Pancreas (tissue), 10 donors: ENCODE data around the gene GGACT. TPM values are rescaled to one million over a fixed set of nuclear protein-coding genes. Genes with fewer than 3 reads are reported as not detected.

Experiments
- ATAC-seq, 4 donors: fragments of 200-7000 bp; cut with Tn5 transposase; one replicate each; pipeline versions ENCODE4 v1.8.0 to v1.9.1; 2020; ENCODE audit warnings: mild to moderate bottlenecking in 4 of 4, moderate library complexity in 4 of 4
- DNase-seq, 6 donors: peaks; one replicate each; pipeline ENCODE4 v3.0.0-alpha.2; 2020
- FAIRE-seq: peaks from 2 replicates; lab custom pipeline; 2012; peaks lifted over from hg19 to GRCh38; lab: Jason Lieb, UNC
- H3K27ac ChIP-seq, 4 donors: fragments of 200-600 bp; sonication (generic); 1 replicate in 3 of 4; 2 replicates in 1 of 4; pipeline versions ENCODE4 v1.5.0 to v1.8.0; 2020
- H3K27me3 ChIP-seq, 4 donors: fragments of 200-600 bp; one replicate each; pipeline ENCODE4 v1.8.0; 2021
- H3K36me3 ChIP-seq, 3 donors: fragments of 200-600 bp; sonication (generic) in 1 of 3; one replicate each; pipeline versions ENCODE4 v1.5.0 to v1.8.0; 2020 to 2021
- H3K4me1 ChIP-seq, 3 donors: fragments of 200-600 bp; one replicate each; pipeline ENCODE4 v1.8.0; 2021
- H3K4me3 ChIP-seq, 4 donors: fragments of 200-600 bp; sonication (generic) in 2 of 4; one replicate each; pipeline versions ENCODE4 v1.5.0 to v1.8.0; 2020 to 2021
- H3K9me3 ChIP-seq, 4 donors: fragments of 200-600 bp; one replicate each; pipeline ENCODE4 v1.8.0; 2021
- CTCF ChIP-seq, 4 donors: fragments of 200-600 bp; sonication (generic) in 3 of 4; IDR thresholded peaks; one replicate each; pipeline versions ENCODE4 v1.5.0 to v1.8.0; 2021; ENCODE audit warnings: antibody characterized with exemption in 4 of 4
- WGBS, 2 donors: extraction: QIAGEN DNeasy Blood & Tissue Kit; methylation state at CpG; one replicate each; pipeline ENCODE4 v1.1.7; 2013; 5-methylcytosine and 5-hydroxymethylcytosine counted together
- intact Hi-C, 3 donors: fragments of 100-400 bp; cut with DNase I; formaldehyde crosslinking; loops; one replicate each; pipeline versions ENCODE4 v1.11.1 to v1.14.2; 2022
- polyA plus RNA-seq, 2 donors: library from polyadenylated mRNA; stranded (reverse); fragments of 200-250 nt; gene quantifications; one replicate each; pipeline ENCODE4 v1.2.3, GENCODE V29; 2013
- total RNA-seq, 6 donors: library from RNA; stranded (reverse); fragmentation: NEBNext Ultra II Directional in 4 of 6; extraction: Animal tissue kit (Norgen Biotek cat#: 25700) in 4 of 6; gene quantifications; one replicate each; pipeline versions ENCODE4 v1.2.1 to v1.2.4, GENCODE V29; 2021 to 2023
- donor health status: healthy with polysubstance abuse.
- donor health status: DM: no; HTN: no; CAD: no; lungs with moderate emphysema.
- donor health status: DM: no; HTN: no; CAD: no.
- donor health status: control.
- donor health status: control.
- donor health status: Bipolar disorder and iron deficiency.
- donor health status: DM: yes; HTN: yes; CAD: no.
- donor health status: DM: no; HTN: no; CAD: no.
- donor health status: DM: no; HTN: no; CAD: no.
- donor health status: DM: yes; HTN: yes; CAD: no.

The GGACT gene
- total and polyA plus RNA-seq, 8 donors = 1.6 to 7.0 (median 6.1) TPM

DNA sequence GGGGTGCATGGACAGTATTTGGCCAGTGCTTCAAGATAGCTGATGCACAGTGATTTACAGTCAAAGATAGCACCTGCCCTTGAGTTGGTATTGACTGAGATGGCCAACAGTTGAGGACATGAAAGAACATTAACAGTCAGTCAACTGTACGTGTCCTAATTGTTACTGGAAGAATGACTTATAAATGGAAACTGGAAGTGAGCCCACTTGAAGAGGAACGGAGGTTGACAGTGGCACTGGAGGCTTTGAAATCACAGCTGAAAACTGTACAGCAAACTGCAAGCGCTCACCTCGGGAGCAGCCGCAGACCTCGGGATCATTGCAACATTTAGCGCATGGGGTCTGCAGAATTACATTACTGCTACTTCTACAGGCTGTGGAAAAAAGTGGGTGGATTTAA is 77.1 kb downstream of the GGACT start:
- no peaks in the 10 kb centered on the region for H3K36me3 ChIP-seq
- FAIRE-seq (no peak), DNase-seq (no peak), ATAC-seq (no peak)
- no peaks in the 10 kb centered on the region for H3K9me3 ChIP-seq
- intact Hi-C loops = loop anchor here in 2 of 3 donors (10.0 kb wide), 1 partner anchor 597 kb away; no protein-coding TSS in a partner anchor
- no peak overlapping the region for H3K27ac ChIP-seq
- WGBS, 2 donors = 76 to 86% methylated on average over 7 of the region's 7 CpGs
- H3K4me1 ChIP-seq = peaks cover 0 to 4% (median 3%) of the 10 kb centered on the region in 3 donors
- no peak for TF ChIP-seq CTCF (IDR thresholded peaks at IDR 0.05)
- H3K27me3 ChIP-seq = no peaks in the 10 kb centered on the region
- H3K4me3 ChIP-seq = no peak overlapping the region

GRCh38 chr13:100510208-100510957 is 78.2 kb downstream of the GGACT start:
- Histone ChIP-seq H3K36me3 (no peaks in the 10 kb centered on the region), H3K27me3 (no peaks in the 10 kb centered on the region), H3K4me3 (no peak overlapping the region), H3K27ac (no peak overlapping the region), H3K9me3 (no peaks in the 10 kb centered on the region), H3K4me1 (no peaks in the 10 kb centered on the region)
- no peak for TF ChIP-seq CTCF (IDR thresholded peaks at IDR 0.05)
- WGBS, 2 donors = 89 to 91% methylated on average over 11 of the region's 11 CpGs
- FAIRE-seq = no peak
- no peak for ATAC-seq
- intact Hi-C loops = loop anchor here in 2 of 3 donors (10.0 kb wide), 1 partner anchor 596 kb away; no protein-coding TSS in a partner anchor
- DNase-seq = no peak

DNA sequence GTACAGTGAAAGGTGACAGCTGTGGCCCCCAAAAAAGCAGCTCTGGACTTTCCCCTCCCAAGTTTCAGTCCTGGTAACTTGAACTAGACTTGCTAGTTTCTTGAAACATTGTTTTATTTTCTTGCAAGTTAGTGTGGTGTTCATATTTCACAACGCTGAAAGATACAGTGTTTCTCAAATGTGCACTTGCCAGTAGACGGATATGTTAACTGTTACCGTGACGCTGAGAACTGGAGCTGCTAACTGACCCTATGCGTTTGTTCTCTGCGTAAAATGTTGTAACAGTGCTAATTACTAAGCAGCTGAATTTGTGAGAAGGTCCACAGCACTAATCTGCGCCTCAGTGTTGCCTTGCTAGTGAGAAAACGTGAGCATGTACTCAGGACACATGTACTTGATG is 79.6 kb downstream of the GGACT start:
- H3K27ac ChIP-seq = no peak overlapping the region
- 83 to 86% methylated on average over 8 of the region's 8 CpGs for WGBS, 2 donors
- FAIRE-seq (no peak), ATAC-seq (no peak), DNase-seq (no peak)
- no peaks in the 10 kb centered on the region for H3K4me1 ChIP-seq
- no peaks in the 10 kb centered on the region for H3K9me3 ChIP-seq
- no peak for TF ChIP-seq CTCF (IDR thresholded peaks at IDR 0.05)
- H3K4me3 ChIP-seq = no peak overlapping the region
- no peaks in the 10 kb centered on the region for H3K36me3 ChIP-seq
- intact Hi-C loops = loop anchor here in 1 of 3 donors (10.0 kb wide), 1 partner anchor 54 kb away; no protein-coding TSS in a partner anchor
- H3K27me3 ChIP-seq = no peaks in the 10 kb centered on the region

DNA sequence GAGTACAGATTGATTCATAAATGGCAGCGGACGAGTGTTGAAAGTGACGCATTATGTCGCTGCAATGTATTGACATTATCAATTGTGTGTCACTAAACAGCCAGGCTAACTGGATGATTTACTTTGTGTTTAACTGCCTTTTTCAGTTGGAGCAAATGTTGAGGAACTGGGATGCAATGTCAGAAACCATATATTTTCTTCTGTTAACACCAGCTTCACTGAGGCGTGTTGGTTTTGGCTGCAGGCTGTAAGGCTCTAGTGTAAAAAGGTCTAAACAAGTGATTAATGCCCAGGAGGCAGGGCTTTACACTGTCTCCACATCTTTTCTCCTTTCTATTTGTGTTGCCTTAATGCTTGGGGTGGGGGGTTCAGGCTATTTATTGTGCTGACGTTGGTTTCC is 80.1 kb downstream of the GGACT start:
- TF ChIP-seq CTCF (IDR thresholded peaks at IDR 0.05) = no peak
- Histone ChIP-seq H3K4me1 (no peaks in the 10 kb centered on the region), H3K9me3 (no peaks in the 10 kb centered on the region), H3K27me3 (no peaks in the 10 kb centered on the region), H3K4me3 (no peak overlapping the region), H3K27ac (no peak overlapping the region), H3K36me3 (no peaks in the 10 kb centered on the region)
- DNase-seq = no peak
- FAIRE-seq = no peak
- intact Hi-C loops = loop anchor here in 1 of 3 donors (10.0 kb wide), 1 partner anchor 54 kb away; no protein-coding TSS in a partner anchor
- no peak for ATAC-seq
- WGBS, 2 donors = 88% methylated on average over 6 of the region's 6 CpGs
